Stimulated activated CD8-positive, alpha-beta memory T cell treated with anti-CD3 and anti-CD28 coated beads, Interleukin-12 subunit alpha, Interleukin-12 subunit beta, amount 100 ng/mL, for 24 hours (primary cell): ENCODE results near the gene TIMP2.
"Not testable (repeated sequence)": the region's sequence is repeated elsewhere in the genome, so short reads cannot be mapped to it uniquely, and the experiment has no call there.

Experiments
- DNase-seq: peaks from one replicate; pipeline ENCODE4 v3.0.0-alpha.2; 2020; ENCODE audit errors: extremely low read depth

The TIMP2 gene

GRCh38 chr17:78933025-78933958 is 8.1 kb upstream of the TIMP2 start:
- no peak for DNase-seq

GRCh38 chr17:78929908-78930775 is 5.0 kb upstream of the TIMP2 start:
- DNase-seq = no peak

- DNase-seq = no peak
Measured at GRCh38 chr17:78925662-78926555, 722 bp upstream of the TIMP2 start.

GRCh38 chr17:78924481-78925151 is 571 bp downstream of the TIMP2 start:
- no peak for DNase-seq

- no peak for DNase-seq
Measured at GRCh38 chr17:78923660-78924453, 1.3 kb downstream of the TIMP2 start.

- no peak for DNase-seq
Measured at GRCh38 chr17:78922816-78923498, 2.2 kb downstream of the TIMP2 start.

- no peak for DNase-seq
Measured at GRCh38 chr17:78921437-78921971, 3.7 kb downstream of the TIMP2 start.

GRCh38 chr17:78920528-78920927 is 4.7 kb downstream of the TIMP2 start:
- DNase-seq = no peak

GRCh38 chr17:78919861-78920450 is 5.2 kb downstream of the TIMP2 start:
- DNase-seq = no peak

- DNase-seq = no peak
Measured at GRCh38 chr17:78918979-78919378, 6.2 kb downstream of the TIMP2 start.

- DNase-seq = no peak
Measured at GRCh38 chr17:78917451-78918275, 7.5 kb downstream of the TIMP2 start.

- no peak for DNase-seq
Measured at GRCh38 chr17:78915872-78916632, 9.1 kb downstream of the TIMP2 start.

GRCh38 chr17:78913115-78913514 is 12.1 kb downstream of the TIMP2 start:
- no peak for DNase-seq

GRCh38 chr17:78912082-78912481 is 13.1 kb downstream of the TIMP2 start:
- no peak for DNase-seq

- not testable (repeated sequence) for DNase-seq
Measured at GRCh38 chr17:78911543-78911942, 13.6 kb downstream of the TIMP2 start.

GRCh38 chr17:78910497-78911284 is 14.5 kb downstream of the TIMP2 start:
- DNase-seq = no peak
